HUDEP-2 (cell line): ENCODE results near the gene NR2F6.
"Not testable (repeated sequence)": the region's sequence is repeated elsewhere in the genome, so short reads cannot be mapped to it uniquely, and the experiment has no call there.

Experiments
- DNase-seq, 76 experiments: peaks; one replicate each; lab custom pipeline; 2025; ENCODE audit not compliant: unreplicated experiment in 76 of 76; lab: John Stamatoyannopoulos, UW

The NR2F6 gene

GRCh38 chr19:17245535-17245984 lies at the start of gene NR2F6:
NR2F6 (minus strand) TSS chr19:17245919; CDS start chr19:17245220, 699 bp downstream.
- DNase-seq: peak in 2 of 76 experiments; percentile 43 to 54

GRCh38 chr19:17294051-17294891 lies 48.6 kb upstream of the NR2F6 start:
- DNase-seq: peak in 70 of 76 experiments; percentile 14 to 88 (median 70)

GRCh38 chr19:17293605-17294004 lies 47.9 kb upstream of the NR2F6 start:
- no peak for DNase-seq

GRCh38 chr19:17292301-17293074 lies 46.8 kb upstream of the NR2F6 start:
- peak in 75 of 76 experiments; percentile 40 to 99 (median 83) for DNase-seq

GRCh38 chr19:17289489-17289888 lies 43.8 kb upstream of the NR2F6 start:
- peak in 69 of 76 experiments; percentile 48 to 92 (median 80) for DNase-seq

- DNase-seq: no peak
Measured at GRCh38 chr19:17286752-17287151, 41.0 kb upstream of the NR2F6 start.

- no peak for DNase-seq
Measured at GRCh38 chr19:17286263-17286662, 40.5 kb upstream of the NR2F6 start.

- no peak for DNase-seq
Measured at GRCh38 chr19:17285415-17286135, 39.9 kb upstream of the NR2F6 start.

GRCh38 chr19:17283504-17283996 lies 37.8 kb upstream of the NR2F6 start:
- no peak for DNase-seq

- DNase-seq: peak in 73 of 76 experiments; percentile 52 to 95 (median 85)
Measured at GRCh38 chr19:17282488-17283125, 36.9 kb upstream of the NR2F6 start.

- DNase-seq: peak; percentile 69 to 98 (median 96)
Measured at GRCh38 chr19:17281391-17282304, 35.9 kb upstream of the NR2F6 start, which contains the start of gene ANKLE1. ANKLE1 (plus strand) TSS chr19:17281901; CDS start chr19:17281921, 20 bp downstream.

GRCh38 chr19:17279436-17279835 lies 33.7 kb upstream of the NR2F6 start:
- no peak for DNase-seq

- DNase-seq: no peak
Measured at GRCh38 chr19:17275441-17276175, 29.9 kb upstream of the NR2F6 start.

GRCh38 chr19:17274892-17275291 lies 29.2 kb upstream of the NR2F6 start:
- not testable (repeated sequence) for DNase-seq

- no peak for DNase-seq
Measured at GRCh38 chr19:17268754-17269153, 23.0 kb upstream of the NR2F6 start.

- DNase-seq: peak in 75 of 76 experiments; percentile 69 to 100 (median 99)
Measured at GRCh38 chr19:17266975-17267788, 21.5 kb upstream of the NR2F6 start, which contains the start of gene BABAM1. BABAM1 (plus strand) TSS chr19:17267443; CDS start chr19:17268807, 1,364 bp downstream.

- no peak for DNase-seq
Measured at GRCh38 chr19:17266589-17266974, 20.9 kb upstream of the NR2F6 start.
